GM21619 (cell line): ENCODE results near the gene HMCN1.

Experiments
- ATAC-seq: cut with Tn5 transposase; IDR thresholded peaks from one replicate; pipeline ENCODE4 v1.9.1; 2021; ENCODE audit not compliant: unreplicated experiment

HMCN1 gene

DNA sequence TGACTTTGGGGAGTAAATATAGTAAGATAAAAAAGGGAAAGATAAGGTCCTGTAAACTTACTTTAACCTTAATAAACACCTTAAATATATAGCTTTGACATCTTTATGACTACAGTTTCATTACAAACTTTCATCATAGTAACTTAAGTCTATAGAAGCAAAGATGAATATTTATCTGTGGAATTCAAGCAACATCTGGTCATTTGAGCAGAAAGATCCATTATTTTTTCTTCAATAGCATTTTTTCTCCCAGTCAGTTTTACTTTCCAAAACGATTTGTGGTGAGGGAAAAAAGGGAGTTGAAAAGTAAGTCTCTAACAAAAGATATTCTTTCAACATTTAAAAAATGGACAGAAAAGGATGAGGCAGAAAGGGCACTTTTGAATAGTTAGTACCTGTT, 69.0 kb downstream of the HMCN1 start:
- ATAC-seq = no peak

DNA sequence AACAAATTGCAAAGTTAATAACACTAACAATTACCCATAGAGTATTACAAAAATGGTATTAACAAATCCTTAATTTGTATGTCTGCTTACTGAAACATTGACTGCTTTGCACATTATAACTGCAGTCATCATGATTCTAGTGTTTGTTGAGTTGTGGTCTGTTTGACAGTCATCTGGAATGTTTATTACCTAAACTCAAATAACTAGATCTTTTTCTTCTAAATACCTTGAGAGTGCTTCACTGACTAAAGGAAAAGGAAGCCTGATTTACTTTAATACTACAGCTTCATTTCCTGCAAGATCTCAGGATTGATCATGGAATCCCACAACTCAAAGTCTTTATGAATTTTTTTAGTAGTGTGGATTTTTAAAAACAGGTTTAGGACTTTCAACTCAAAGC, 70.0 kb downstream of the HMCN1 start:
- ATAC-seq = no peak

DNA sequence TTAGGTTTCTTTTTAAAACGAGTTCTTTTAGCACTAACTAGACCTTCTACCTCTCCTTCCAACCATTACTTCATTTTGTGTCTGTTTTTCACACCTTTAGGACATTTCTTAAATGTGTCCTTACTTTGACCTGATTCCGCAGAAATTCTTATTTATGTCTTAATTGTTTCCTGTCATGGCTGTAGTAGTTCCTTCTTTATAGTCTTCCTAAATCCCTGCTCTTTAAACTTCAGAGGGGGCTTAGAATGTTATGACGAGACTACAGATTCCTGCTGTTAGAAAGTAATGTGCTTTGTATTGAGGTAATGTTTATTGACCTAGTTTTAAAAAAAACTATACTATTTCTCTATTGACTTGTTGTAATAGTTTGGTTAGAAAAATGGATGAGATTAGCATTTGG, 70.4 kb downstream of the HMCN1 start:
- ATAC-seq = no peak

DNA sequence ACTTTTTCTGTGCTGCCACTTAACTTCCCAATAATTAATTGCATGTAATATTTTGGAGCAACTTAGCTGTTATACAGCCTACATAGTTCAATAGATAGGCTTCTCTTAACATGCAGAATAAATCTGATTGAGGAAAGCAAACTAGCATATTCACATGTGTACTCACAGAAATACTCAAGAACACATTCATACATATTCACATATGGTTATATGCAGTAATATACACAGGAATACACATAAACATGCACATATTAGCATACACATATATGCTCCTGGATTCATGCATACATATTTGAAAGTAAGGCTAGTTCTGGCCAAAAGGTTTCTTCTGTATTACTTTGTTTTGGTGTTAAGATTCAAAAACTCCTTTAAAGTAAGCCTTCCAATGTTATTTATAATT, 73.1 kb downstream of the HMCN1 start:
- no peak for ATAC-seq

DNA sequence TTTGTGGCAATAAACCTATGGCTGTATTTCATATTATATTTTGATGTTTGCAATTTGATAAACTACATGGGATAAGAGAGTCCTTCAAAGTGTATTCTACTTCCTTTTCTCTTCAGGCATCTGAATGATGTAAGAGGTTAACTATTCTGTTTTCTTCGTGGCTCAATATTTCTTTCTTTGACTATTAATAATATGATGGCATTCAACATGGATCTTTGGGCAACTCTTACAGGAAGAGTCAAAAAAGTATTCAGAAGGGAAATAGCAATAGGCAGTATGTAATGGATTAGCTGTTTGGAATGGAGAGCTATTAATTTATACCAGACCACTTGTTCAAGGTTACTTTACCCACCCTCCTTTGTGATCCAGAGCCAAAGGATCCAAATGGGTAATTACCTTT, 74.4 kb downstream of the HMCN1 start:
- no peak for ATAC-seq

DNA sequence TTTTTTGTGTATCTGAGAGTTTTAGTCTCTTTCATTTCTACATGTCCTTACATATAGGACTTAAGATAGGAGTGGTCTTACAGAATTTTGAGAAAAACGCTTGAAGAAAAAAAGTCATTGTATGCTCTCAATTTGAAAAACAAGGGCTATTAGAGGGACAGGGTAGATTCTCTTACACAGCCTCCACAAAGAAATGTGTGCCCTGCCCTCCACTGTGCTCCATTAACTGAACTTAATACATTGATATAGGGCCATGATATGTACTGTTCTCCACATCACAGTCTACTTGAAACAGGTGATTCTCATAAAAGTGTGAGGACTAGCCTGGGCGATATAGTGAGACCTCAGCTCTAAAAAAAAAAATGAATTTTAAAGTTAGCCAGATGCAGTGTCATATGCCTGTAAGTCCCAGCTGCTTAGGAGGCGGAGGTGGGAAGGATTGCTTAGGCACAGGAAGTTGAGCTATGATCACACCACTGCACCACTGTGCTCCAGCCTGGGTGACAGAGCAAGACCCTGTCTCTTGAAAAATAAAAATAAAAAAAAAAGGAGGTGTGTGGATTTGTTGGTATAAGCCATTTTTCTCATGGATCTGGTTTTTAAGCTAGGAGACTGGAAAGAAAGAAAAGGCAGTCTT, 77.0 kb downstream of the HMCN1 start:
- ATAC-seq = no peak

DNA sequence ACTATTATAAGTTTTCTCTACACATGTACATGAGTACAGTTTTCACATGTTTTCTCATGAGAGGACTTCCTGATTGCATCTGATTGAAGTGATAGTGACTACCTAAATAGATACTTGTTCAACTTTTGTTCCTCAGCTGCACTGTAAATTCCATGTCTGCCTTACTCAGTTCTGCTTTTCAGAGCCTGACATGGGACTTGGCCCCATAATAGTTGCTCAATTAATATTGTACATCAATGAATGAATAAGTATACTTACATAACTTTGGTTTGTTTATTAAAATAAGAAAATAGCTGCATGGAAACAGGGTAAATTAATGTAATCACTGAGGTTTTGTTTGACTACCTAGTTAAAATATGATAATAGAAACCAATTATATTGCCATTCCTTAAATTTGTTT, 78.7 kb downstream of the HMCN1 start:
- ATAC-seq = no peak

DNA sequence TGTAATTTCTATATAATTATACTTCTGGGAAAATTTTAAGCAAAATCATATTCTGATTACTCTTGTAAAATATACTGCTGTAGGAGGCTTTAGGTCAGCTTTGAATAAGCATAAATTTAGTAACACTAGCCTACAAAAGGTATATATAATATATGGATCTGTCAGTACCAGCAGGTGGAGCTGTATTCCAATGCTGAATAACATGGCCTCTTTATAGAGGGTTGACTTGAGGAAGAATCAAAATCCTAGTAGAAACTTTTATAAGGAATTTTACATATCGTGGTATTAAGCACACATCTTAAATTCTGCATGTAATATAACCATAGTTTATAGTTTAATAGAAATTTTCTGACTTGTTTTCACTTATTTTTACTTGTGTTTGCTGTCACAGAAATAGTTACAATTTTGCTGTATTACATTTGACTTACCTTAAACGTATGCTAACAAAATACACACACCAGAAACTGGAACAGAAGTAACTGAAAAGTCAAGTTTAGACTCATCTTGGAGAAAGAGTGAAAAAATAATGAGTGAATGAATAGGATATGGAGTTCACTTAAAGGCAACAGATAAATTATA, 79.3 kb downstream of the HMCN1 start:
- peak; percentile 78 for ATAC-seq

DNA sequence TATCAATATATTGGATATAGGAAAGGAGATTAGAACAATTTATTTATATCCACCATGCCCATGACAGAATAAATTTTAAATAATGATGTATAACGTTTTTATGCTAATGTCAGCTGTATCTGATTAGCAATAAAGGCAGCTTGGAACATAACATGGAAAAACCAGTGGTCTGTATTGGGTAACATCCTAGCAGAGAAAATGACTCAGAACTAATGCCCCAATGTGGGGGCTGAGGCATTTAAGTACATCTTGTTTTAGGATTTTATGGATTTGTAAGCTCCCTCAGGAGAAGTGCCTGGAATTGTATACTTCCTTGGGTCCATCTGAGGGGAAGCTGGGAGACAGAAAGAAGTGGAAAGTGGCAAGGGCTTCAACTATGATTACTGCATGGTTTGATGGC, 82.3 kb downstream of the HMCN1 start:
- ATAC-seq = no peak

DNA sequence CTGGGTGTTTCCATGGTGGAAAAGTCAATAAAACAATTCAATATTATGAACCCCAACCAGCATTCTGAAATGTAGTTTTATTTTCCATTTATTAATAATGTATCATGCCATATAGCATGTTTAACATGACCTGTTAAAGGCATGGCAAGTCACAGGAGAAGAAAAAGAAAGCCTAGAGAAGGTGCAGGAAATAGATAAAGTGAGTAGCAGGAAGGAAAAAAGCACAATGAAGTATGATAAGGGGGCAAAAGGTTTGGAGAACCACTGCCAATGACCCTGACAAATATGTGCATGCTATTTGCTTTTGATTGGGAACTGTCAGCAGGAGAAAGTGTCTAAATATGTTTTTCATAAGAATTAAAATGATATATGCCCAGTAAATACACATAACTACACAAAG, 85.6 kb downstream of the HMCN1 start:
- ATAC-seq = no peak

DNA sequence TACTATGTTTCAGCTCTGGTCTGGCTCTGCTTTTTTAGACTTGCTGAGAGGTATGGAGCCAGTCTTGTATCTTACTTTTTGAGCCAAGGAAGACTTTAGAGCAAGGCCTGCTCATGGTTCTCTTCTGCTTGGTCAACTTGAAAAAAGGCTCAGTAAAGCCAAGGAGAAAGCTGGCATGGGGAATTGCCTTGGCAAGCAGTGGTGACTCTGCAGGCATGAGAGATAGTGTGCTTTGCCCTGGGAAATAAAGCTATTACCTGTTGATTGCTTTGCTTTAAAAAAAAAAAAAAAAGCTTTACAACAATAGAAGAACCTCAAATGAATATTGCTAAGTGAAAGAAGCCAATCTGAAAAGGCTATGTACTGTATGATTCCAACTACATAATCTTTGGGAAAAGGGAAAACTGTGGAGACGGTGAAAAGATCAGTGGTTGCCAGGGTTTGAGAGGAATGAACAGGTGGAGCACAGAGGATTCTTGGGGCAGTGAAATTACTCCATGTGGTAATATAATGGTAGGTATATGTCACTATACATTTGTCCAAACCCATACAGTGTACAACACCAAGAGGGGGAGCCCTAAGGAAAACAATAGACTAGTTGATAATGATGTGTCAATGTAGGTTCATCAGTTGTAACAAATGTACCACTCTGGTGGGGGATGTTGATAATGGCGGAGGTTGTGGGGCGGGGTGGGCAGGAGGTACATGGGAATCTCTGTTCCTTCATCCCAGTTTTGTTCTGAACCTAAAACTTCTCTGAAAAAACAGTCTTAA, 87.6 kb downstream of the HMCN1 start:
- ATAC-seq = no peak

DNA sequence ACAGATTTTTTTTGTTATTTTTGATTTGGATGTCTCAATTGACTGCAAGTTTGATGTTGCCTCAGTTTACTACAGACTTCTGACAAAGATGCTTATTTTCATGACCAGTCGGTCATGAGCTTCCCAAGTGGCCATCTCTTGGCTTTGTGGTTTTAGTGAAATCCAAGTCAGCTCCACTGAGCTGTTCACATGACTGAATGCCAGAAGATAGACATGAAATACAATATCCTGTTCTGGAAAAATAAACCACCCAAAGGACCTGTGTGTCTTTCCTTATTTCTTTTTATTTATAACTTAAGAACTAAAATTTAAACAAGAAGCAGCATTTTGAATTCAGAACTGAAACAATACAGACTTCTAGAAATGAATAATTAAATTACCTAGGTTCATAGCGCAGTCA, 89.3 kb downstream of the HMCN1 start:
- ATAC-seq = no peak

DNA sequence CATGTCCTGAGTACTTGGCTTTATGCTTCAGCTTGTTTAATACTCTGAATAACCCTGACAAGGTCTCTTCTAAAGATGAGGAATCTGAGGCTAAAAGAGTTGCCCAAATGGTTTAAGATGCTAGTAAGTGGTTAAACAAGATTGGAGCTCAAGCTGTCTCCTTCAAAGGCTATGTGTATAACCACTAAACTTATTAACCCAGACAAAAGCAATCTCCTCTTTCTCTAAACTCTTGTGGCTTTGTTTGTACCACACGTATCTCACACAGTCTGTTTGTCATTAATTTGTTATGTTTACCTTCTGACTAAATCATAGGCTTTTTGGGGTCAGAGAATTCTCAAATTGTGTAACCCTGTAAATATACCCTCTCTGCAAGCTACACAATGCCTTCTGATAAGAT, 89.9 kb downstream of the HMCN1 start:
- ATAC-seq = no peak

DNA sequence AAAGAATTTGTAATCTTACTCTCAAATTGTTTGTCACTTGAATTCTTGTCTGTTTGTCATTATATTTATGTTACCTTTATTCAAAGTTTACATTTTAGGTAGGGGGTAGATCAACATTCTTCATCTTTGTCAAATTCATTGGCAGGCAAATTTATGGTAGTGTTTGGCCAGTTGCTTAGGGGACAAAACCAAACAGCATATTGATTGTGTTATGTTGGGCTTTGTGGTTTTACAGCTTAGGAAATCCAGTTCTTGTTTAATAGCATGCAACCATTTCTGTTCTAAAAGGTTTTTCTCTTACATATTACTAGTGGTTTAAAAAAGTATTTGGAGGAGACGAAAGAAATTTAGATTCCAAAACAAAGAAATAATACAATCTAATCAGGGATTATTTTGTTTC, 91.4 kb downstream of the HMCN1 start:
- no peak for ATAC-seq

DNA sequence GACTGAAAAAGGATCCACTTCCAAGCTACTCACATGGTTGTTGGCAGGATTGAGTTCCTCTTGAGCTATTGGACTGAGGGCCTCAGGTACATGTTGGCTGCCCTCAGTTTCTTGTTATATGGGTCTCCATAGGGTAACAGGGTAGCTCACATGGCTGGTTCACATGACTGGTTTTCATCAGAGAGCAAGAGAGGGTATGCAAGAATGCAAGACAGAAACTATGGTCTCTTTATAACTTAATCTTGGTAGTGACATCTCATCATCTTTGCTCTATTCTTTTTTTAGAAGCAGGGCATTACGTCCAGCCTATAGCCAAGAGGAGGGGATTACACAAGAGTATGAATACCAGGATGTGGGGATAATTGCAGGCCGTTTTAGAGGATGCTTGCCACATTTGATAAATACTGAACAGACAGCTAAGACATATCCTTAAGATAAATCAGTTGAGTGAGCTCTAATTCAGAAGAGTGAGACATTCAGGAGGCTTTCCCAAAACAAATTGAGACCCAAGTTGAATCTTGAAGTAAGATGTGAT, 100.2 kb downstream of the HMCN1 start:
- no peak for ATAC-seq

DNA sequence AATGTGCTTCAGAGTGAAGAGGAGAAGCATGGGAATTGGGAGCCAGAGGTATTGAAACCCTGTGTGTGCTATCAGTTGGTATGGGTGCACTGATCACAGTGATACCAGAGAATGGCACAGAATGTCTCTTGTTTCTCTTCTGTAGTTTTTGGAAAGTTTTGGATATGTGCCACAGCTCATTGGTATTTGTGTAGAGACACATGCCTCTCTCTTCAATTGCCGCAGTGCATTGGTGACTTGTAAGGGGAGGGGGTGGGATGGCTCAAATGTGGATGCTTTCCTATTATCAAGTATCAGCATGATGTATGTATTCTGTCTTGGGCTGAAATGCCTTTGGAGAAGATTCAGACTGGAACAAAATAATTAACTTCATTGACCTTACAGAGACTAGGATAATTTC, 101.0 kb downstream of the HMCN1 start:
- ATAC-seq = no peak

DNA sequence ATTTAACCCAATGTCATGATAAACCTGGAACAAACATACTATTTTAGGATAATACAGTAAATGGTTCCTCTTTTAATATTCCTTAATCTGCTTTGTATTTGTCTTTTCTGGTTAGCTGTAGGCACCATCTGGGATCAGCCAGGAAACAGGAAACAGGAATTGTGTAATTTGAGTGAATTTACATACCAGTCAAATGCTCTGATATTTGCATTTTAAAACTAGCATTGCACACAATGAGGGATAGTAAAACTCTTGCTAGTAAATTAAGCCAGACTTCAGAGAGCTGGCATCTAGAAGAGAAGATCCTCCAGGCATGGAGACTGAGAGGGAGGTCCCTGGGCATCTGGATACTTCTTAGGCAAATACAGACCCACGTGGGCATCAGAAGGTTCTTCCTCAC, 103.5 kb downstream of the HMCN1 start:
- ATAC-seq = no peak

DNA sequence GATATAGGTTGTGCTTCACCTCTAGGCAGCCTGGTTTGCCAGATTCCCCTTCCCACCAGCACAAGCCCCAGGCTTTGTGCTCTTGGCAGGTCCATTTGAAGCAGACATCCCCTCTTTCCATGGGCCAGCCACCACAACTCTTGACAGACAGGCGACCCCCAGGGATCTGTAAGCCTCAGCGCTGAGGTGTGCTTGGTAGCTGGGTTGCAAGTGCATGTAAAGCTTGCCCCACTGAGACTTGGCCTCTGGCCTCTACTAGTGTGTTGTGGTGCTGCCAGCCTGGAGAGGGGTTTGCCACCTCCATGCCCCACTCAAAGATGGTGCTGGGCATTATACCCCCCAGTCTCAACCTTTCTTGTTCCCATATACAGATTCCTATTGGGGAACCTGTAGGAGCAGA, 103.9 kb downstream of the HMCN1 start:
- ATAC-seq = no peak

DNA sequence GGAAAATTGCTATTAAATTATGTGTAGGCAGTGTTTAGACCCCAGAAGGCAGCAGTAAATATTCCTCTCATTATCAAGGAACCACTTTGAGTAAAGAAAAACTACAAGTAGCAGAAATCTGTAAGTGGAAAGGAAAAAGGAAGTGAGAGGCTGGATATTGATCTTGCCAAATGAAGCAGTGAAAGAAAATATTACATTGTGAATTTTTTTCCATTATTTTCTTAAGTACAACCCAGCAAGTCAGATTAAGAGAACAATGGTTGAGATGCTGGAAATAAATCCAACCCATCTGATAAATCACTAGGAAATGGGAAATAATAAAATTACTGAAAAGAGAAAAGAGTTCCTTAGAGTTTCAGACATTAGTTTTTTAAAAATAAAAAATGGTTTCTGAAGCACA, 106.7 kb downstream of the HMCN1 start:
- ATAC-seq = no peak

DNA sequence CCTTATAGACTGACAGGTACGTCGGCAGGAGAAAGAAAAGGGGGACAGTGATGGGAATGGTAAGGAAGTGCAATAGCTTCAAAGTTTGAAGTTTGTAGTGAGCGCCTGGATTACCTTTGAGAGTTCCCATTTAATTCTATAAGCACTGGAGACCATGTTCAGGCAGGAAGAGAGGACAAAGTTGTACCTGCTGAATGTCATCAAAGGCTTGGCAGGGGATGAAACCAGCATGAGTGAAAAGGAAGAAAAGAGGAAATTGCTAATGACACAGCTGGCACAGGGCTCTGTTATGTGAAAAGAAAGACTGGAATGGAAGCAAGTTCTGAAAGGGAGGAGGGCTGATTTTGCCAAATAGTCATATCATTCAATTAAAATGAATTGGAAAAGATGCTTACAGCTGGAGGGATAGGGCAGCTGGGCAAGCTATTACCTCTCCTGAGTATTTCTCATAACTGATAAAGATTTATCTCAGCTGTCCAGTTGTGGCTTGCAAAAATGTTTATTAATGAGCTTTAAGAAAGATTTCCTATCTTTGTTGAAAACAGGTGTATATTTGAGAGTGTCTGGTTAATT, 109.2 kb downstream of the HMCN1 start:
- ATAC-seq = no peak

DNA sequence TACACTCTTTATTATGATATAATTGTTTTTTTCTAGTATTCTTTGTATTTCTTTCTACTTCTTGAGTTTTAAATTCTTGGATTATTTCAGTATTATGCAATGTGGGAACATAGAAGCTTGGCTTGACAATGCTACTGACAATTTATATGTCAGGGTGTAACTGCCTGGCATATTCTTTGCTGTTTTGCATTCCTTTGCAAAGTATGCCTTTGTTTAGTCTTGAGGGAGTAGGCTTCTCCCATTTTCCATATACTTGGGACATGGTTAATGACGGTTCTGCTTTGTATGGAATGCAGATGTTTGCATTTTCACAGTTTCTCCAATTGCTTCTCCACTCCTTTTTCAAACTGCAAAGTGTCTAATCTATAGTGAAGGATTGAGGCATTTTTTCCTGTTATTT, 109.8 kb downstream of the HMCN1 start:
- no peak for ATAC-seq
